ENCODE data around the gene SULT1B1.
A peak's percentile ranks its signal among the peaks of the same experiment; 100 is the strongest.

The SULT1B1 gene

DNA sequence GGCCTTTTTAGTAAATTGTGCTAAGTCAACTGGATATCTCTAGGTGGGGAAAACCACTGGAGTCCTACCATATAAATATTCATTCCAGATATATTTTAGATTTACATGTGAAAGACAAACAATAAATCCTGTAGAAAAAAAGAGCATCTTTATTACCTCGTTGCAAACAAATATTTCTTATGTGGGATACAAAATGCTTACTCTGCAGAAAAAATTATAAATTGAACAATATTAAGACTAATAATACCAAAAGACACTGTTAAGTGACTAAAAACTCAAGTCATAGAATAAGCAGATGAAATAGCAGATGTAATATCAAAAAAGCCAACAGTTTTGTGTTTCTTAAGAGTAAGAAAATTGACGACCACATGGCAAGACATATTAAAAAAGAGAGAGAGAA lies 43.8 kb downstream of the SULT1B1 start:
- no peak overlapping the region for H3K27ac ChIP-seq
- no peak for DNase-seq (ENCODE audit: low spot score)
- CTCF ChIA-PET: no interaction called here
- POLR2A ChIA-PET (ENCODE audit: low non-redundant PET): no interaction called here
- TF ChIP-seq, protein P1, sequence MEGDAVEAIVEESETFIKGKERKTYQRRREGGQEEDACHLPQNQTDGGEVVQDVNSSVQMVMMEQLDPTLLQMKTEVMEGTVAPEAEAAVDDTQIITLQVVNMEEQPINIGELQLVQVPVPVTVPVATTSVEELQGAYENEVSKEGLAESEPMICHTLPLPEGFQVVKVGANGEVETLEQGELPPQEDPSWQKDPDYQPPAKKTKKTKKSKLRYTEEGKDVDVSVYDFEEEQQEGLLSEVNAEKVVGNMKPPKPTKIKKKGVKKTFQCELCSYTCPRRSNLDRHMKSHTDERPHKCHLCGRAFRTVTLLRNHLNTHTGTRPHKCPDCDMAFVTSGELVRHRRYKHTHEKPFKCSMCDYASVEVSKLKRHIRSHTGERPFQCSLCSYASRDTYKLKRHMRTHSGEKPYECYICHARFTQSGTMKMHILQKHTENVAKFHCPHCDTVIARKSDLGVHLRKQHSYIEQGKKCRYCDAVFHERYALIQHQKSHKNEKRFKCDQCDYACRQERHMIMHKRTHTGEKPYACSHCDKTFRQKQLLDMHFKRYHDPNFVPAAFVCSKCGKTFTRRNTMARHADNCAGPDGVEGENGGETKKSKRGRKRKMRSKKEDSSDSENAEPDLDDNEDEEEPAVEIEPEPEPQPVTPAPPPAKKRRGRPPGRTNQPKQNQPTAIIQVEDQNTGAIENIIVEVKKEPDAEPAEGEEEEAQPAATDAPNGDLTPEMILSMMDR (conservative IDR thresholded peaks at IDR 0.05; ENCODE audit: low read depth): no peak

DNA sequence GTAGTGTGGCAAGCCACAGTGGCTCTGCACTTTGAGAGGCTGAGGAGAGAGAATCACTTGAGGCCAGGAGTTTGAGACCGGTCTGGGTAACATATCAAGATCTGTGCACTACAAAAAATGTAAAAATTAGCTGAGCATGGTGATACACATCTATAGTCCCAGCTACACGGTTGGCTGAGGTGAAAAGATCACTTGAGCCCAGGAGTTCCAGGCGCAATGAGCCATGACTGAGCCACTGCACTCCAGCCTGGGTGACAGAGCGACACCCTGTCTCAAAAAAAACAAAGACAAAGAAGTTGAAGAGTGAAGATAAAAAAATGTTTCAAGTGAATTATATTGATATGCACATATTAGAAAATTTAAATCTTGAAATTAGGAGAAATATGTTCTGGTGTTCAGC lies 46.3 kb downstream of the SULT1B1 start:
- TF ChIP-seq, protein P1 (conservative IDR thresholded peaks at IDR 0.05; ENCODE audit: low read depth): no peak

DNA sequence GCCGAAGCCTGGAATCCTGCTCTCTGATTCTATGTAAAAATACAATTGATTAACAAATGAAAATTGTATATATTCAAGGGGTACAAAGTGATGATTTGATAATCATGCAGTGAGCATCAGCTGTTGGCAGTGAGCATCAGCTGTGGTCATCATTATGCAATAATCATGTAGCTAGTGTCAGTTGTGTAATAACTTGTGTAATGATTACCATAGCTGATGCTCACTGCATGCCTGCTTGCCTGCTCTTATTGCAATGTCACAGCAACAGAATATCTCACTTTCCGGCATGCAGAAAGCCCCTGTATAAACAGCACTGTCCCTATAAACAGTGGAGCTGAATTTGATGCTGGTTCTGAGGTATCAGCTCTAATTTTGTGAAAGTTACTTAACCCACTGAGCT lies 46.8 kb downstream of the SULT1B1 start:
- no peak for DNase-seq (ENCODE audit: low spot score)
- ChIA-PET CTCF (no interaction called here), POLR2A (ENCODE audit: low non-redundant PET) (no interaction called here)
- no peak overlapping the region for H3K27ac ChIP-seq
- TF ChIP-seq, protein P1 (conservative IDR thresholded peaks at IDR 0.05; ENCODE audit: low read depth): no peak

More for the DNA sequence above, 46.3 kb downstream of the SULT1B1 start:
- ChIA-PET CTCF (no interaction called here), POLR2A (ENCODE audit: low non-redundant PET) (no interaction called here)
- H3K27ac ChIP-seq: no peak overlapping the region
- DNase-seq (ENCODE audit: low spot score): no peak

DNA sequence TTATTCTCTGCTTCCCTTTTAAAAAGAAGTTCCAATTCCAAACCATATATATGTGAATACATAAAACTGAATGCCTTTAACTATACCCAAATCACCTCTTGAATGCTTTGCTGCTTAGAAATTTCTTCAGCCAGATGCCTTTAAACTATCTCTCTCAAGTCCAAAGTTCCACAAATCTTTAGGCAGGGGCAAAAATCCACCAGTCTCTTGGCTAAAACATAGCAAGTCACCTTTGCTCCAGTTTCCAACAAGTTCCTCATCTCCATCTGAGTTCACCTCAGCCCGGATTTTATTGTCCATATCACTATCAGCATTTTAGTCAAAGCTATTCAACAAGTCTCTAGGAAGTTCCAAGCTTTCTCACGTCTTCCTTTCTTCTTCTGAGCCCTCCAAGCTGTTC lies 49.8 kb downstream of the SULT1B1 start:
- POLR2A ChIA-PET (ENCODE audit: low non-redundant PET): no interaction called here
- H3K27ac ChIP-seq: no peak overlapping the region
- CTCF ChIA-PET: no interaction called here
- TF ChIP-seq, protein P1 (conservative IDR thresholded peaks at IDR 0.05; ENCODE audit: low read depth): no peak
- no peak for DNase-seq (ENCODE audit: low spot score)

DNA sequence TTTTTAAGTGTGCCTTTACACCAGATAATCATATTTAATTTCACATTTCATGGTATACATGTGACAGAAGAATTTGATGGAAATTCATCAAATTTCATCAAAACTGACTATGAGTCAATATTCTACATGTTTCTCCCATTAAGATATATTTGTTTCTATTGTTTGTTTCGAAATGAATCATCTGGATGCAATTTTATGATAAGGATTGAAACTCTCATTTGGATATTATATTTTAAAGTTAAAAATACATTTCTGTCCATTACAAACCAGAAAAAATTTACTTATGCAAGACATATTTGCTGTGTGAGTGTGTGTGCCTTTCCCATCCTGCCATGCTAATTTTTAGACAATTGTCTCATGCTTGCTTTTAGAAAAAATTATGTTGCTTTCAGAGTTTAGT lies 52.2 kb downstream of the SULT1B1 start:
- H3K27ac ChIP-seq: no peak overlapping the region
- CTCF ChIA-PET: no interaction called here
- DNase-seq (ENCODE audit: low spot score): peak; percentile 26
- POLR2A ChIA-PET (ENCODE audit: low non-redundant PET): no interaction called here
- TF ChIP-seq, protein P1 (conservative IDR thresholded peaks at IDR 0.05; ENCODE audit: low read depth): no peak

DNA sequence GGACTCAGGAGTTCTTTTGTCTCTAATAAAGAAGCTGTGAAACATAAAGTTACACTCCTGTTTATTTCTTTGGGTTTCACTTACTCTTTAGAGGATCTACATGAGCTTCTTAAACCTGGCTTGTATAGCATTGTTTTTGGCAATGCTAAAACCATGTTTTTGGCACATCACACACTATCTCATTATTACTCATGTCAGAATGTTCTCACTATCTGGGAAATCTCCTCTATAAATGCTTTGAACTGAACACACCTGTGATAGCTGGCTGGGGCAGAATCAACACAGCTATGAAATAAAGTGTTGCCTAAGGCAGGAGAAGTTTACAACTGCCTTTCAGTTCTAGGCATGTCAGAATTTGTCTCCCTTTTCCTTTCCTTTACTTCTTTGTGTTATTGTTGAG lies 52.6 kb downstream of the SULT1B1 start:
- POLR2A ChIA-PET (ENCODE audit: low non-redundant PET): no interaction called here
- H3K27ac ChIP-seq: no peak overlapping the region
- DNase-seq (ENCODE audit: low spot score): peak; percentile 67
- CTCF ChIA-PET: no interaction called here
- TF ChIP-seq, protein P1 (conservative IDR thresholded peaks at IDR 0.05; ENCODE audit: low read depth): no peak

DNA sequence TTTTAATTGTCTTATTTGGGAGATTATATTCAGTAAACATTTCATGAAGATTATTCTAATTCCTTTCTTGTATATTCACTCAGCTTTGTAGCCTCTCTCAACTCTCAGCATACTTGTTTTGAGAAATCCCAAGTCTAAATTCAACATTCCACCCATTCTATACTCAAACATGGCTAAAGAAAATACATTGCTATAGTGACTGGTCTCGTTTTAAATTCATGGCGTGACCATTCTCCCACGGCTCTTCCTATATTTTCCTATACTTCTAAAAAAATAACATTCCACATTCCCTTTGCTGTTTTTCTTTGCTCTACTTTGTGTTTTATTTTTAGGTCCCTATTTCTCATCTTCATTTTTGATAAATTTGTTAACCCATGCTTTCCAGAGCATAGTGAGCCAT lies 58.2 kb downstream of the SULT1B1 start:
- ChIA-PET POLR2A (ENCODE audit: low non-redundant PET) (no interaction called here), CTCF (no interaction called here)
- H3K27ac ChIP-seq: no peak overlapping the region
- DNase-seq (ENCODE audit: low spot score): no peak
- TF ChIP-seq, protein P1 (conservative IDR thresholded peaks at IDR 0.05; ENCODE audit: low read depth): no peak
